ENCODE results near the gene EGR2.

GRCh38 chr10:62860946-62861345, 44.8 kb upstream of the EGR2 start:
- TF ChIP-seq CTCF (IDR thresholded peaks at IDR 0.05), result no peak
- no peak for TF ChIP-seq POLR2A (IDR thresholded peaks at IDR 0.05)
- no peak for TF ChIP-seq POLR2AphosphoS5 (IDR thresholded peaks at IDR 0.05)

All from breast epithelium (tissue), 3 donors.